H1 (cell line): ENCODE results near the gene SLC26A9. TPM values are rescaled to one million over a fixed set of nuclear protein-coding genes. Genes with fewer than 3 reads are reported as not detected.

Source experiments
- CTCF ChIA-PET: fragments of 300-600 bp; sonication (Branson Sonifier 250); formaldehyde crosslinking; loops from one replicate; lab custom pipeline; 2021; ENCODE audit not compliant: partially characterized antibody; lab: Charles Lee
- POLR2A ChIA-PET: fragments of 300-600 bp; sonication (Branson Sonifier 250); formaldehyde crosslinking; loops from one replicate; lab custom pipeline; 2021; ENCODE audit warnings: inconsistent platforms; ENCODE audit not compliant: partially characterized antibody; lab: Charles Lee
- DNase-seq, 2 experiments: peaks; one replicate each; pipeline versions ENCODE4 v3.0.0 to v3.0.0-alpha.2; 2010 to 2022; ENCODE audit warnings: low spot score in 2 of 2, low read depth in 1 of 2, mixed read lengths in 1 of 2
- FAIRE-seq: peaks from 2 replicates; lab custom pipeline; 2011; peaks lifted over from hg19 to GRCh38; lab: Jason Lieb, UNC
- H2AFZ ChIP-seq: 2 replicates; pipeline ENCODE4 v1.8.1; 2012; ENCODE audit warnings: low read length, inconsistent platforms
- H2AK5ac ChIP-seq: 2 replicates; pipeline ENCODE4 v1.6.1; 2013; ENCODE audit warnings: low read depth, low read length
- H2BK120ac ChIP-seq: replicated peaks from 2 replicates; pipeline ENCODE3; 2013; ENCODE audit warnings: low read depth, low read length, inconsistent platforms
- H2BK12ac ChIP-seq: 2 replicates; pipeline ENCODE4 v1.6.1; 2013; ENCODE audit warnings: low read depth, low read length
- H2BK15ac ChIP-seq: 2 replicates; pipeline ENCODE4 v1.6.1; 2013; ENCODE audit warnings: low read length
- H2BK20ac ChIP-seq: 2 replicates; pipeline ENCODE4 v1.6.1; 2013; ENCODE audit warnings: low read length
- H2BK5ac ChIP-seq: 2 replicates; pipeline ENCODE4 v1.6.1; 2013; ENCODE audit warnings: low read depth, low read length
- H3K14ac ChIP-seq: 2 replicates; pipeline ENCODE4 v1.6.1; 2013; ENCODE audit warnings: inconsistent platforms; ENCODE audit not compliant: insufficient read length
- H3K18ac ChIP-seq: 2 replicates; pipeline ENCODE4 v1.6.1; 2013; ENCODE audit warnings: low read length; ENCODE audit errors: extremely low read depth
- H3K23ac ChIP-seq: 2 replicates; pipeline ENCODE4 v1.6.1; 2013; ENCODE audit warnings: inconsistent platforms; ENCODE audit not compliant: insufficient read length
- H3K23me2 ChIP-seq: 2 replicates; pipeline ENCODE4 v1.6.1; 2013; ENCODE audit warnings: low read depth, low read length
- H3K27ac ChIP-seq: 2 replicates; pipeline ENCODE4 v1.6.1; 2011; ENCODE audit warnings: low read depth, low read length, inconsistent platforms
- H3K27me3 ChIP-seq, 4 experiments: replicated peaks in 1 of 4; 1 replicate in 1 of 4; 2 replicates in 3 of 4; pipeline versions ENCODE4 v1.6.1 to v1.8.1; 2011 to 2013; ENCODE audit warnings: low read length in 3 of 4, mild to moderate bottlenecking in 3 of 4, inconsistent platforms in 2 of 4, mixed read lengths in 2 of 4, moderate library complexity in 1 of 4; ENCODE audit not compliant: control insufficient read depth in 3 of 4, insufficient read depth in 3 of 4; ENCODE audit errors: extremely low read depth in 1 of 4
- H3K36me3 ChIP-seq, 4 experiments: 2 replicates each; pipeline versions ENCODE4 v1.6.1 to v1.8.1; 2011 to 2013; ENCODE audit warnings: mild to moderate bottlenecking in 4 of 4, low read length in 3 of 4, moderate library complexity in 2 of 4, control low read depth in 1 of 4, inconsistent platforms in 1 of 4; ENCODE audit not compliant: insufficient read depth in 4 of 4, control insufficient read depth in 2 of 4
- H3K4ac ChIP-seq: replicated peaks from 2 replicates; pipeline ENCODE3; 2013; ENCODE audit warnings: low read length, low read depth, mixed read lengths, inconsistent platforms; ENCODE audit not compliant: insufficient read length
- H3K4me1 ChIP-seq, 4 experiments: replicated peaks in 1 of 4; 1 replicate in 1 of 4; 2 replicates in 3 of 4; pipeline versions ENCODE4 v1.6.1 to v1.8.1; 2011 to 2013; ENCODE audit warnings: low read length in 3 of 4, inconsistent platforms in 2 of 4, mixed read lengths in 1 of 4; ENCODE audit not compliant: insufficient read depth in 4 of 4, control insufficient read depth in 3 of 4
- H3K4me2 ChIP-seq, 2 experiments: 2 replicates each; pipeline versions ENCODE4 v1.6.1 to v1.8.1; 2011 to 2013; ENCODE audit warnings: low read depth in 2 of 2, low read length in 2 of 2, control low read depth in 1 of 2, inconsistent platforms in 1 of 2, mild to moderate bottlenecking in 1 of 2; ENCODE audit not compliant: insufficient read depth in 1 of 2
- H3K4me3 ChIP-seq, 4 experiments: fragments of 200-600, 300-600 bp in 1 of 4; sonication (generic), shearing (Covaris generic), sonication (Bioruptor Twin) in 1 of 4; 2 replicates each; pipeline versions ENCODE4 v1.5.1 to v1.8.1; 2011 to 2016; ENCODE audit warnings: low read length in 4 of 4, low read depth in 3 of 4, control low read depth in 2 of 4, inconsistent platforms in 2 of 4, mild to moderate bottlenecking in 2 of 4, mixed read lengths in 1 of 4, moderate library complexity in 1 of 4; ENCODE audit not compliant: insufficient read depth in 2 of 4; ENCODE audit errors: extremely low read depth in 1 of 4
- H3K56ac ChIP-seq: replicated peaks from 2 replicates; pipeline ENCODE3; 2013; ENCODE audit warnings: low read depth, mild to moderate bottlenecking, mixed read lengths, low read length, inconsistent platforms; ENCODE audit not compliant: insufficient read length
- H3K79me1 ChIP-seq: 2 replicates; pipeline ENCODE4 v1.6.1; 2013; ENCODE audit warnings: low read depth, low read length, control low read depth
- H3K79me2 ChIP-seq, 2 experiments: 2 replicates each; pipeline versions ENCODE4 v1.6.1 to v1.8.1; 2012 to 2013; ENCODE audit warnings: low read length in 2 of 2, mild to moderate bottlenecking in 2 of 2, inconsistent platforms in 1 of 2; ENCODE audit not compliant: insufficient read depth in 2 of 2, control insufficient read depth in 1 of 2
- H3K9ac ChIP-seq, 4 experiments: replicated peaks in 1 of 4; 1 replicate in 1 of 4; 2 replicates in 3 of 4; pipeline versions ENCODE4 v1.6.1 to v1.8.1; 2011 to 2013; ENCODE audit warnings: low read depth in 3 of 4, low read length in 3 of 4, control low read depth in 2 of 4, mild to moderate bottlenecking in 2 of 4, moderate library complexity in 2 of 4, inconsistent platforms in 1 of 4; ENCODE audit errors: extremely low read depth in 1 of 4
- H3K9me3 ChIP-seq, 2 experiments: 2 replicates each; pipeline versions ENCODE4 v1.6.1 to v1.8.1; 2012 to 2013; ENCODE audit warnings: mild to moderate bottlenecking in 2 of 2, moderate library complexity in 2 of 2, control low read depth in 1 of 2, inconsistent platforms in 1 of 2, low read depth in 1 of 2, low read length in 1 of 2, mixed read lengths in 1 of 2; ENCODE audit not compliant: insufficient read depth in 2 of 2
- H4K20me1 ChIP-seq, 2 experiments: replicated peaks in 1 of 2; 2 replicates each; pipeline versions ENCODE3 to v1.8.1; 2011 to 2013; ENCODE audit warnings: inconsistent platforms in 2 of 2, low read length in 2 of 2, mild to moderate bottlenecking in 1 of 2; ENCODE audit not compliant: insufficient read depth in 2 of 2, control insufficient read depth in 1 of 2
- H4K5ac ChIP-seq: 2 replicates; pipeline ENCODE4 v1.6.1; 2013; ENCODE audit warnings: low read length, low read depth, mixed read lengths, inconsistent platforms; ENCODE audit not compliant: insufficient read length
- H4K8ac ChIP-seq: 2 replicates; pipeline ENCODE4 v1.8.0; 2013; ENCODE audit warnings: mild to moderate bottlenecking, moderate library complexity, low read length, inconsistent platforms; ENCODE audit not compliant: insufficient read depth; ENCODE audit errors: extremely low read depth
- H4K91ac ChIP-seq: replicated peaks from 2 replicates; pipeline ENCODE3; 2013; ENCODE audit warnings: low read length, mixed read lengths, inconsistent platforms; ENCODE audit not compliant: insufficient read length
- ATF2 ChIP-seq: IDR thresholded peaks from 2 replicates; pipeline ENCODE4 v1.6.1; 2012; ENCODE audit warnings: low read length, inconsistent platforms
- PHF8 ChIP-seq: fragments of 200-600 bp; sonication (generic); conservative IDR thresholded peaks from 2 replicates; pipeline ENCODE4 v1.7.1; 2012; ENCODE audit warnings: low read depth, mild to moderate bottlenecking, inconsistent platforms, low read length, moderate library complexity
- SIN3A ChIP-seq, 2 experiments: IDR thresholded peaks in 1 of 2; conservative IDR thresholded peaks in 1 of 2; 2 replicates each; pipeline ENCODE4 v1.6.1; 2011 to 2012; ENCODE audit warnings: low read length in 2 of 2, improper control_type of control experiment in 1 of 2, low read depth in 1 of 2, mild to moderate bottlenecking in 1 of 2
- SIX5 ChIP-seq: IDR thresholded peaks from 2 replicates; pipeline ENCODE4 v1.6.1; 2011; ENCODE audit warnings: mild to moderate bottlenecking, low read depth, low read length
- WGBS, 2 experiments: shearing (Covaris generic) in 1 of 2; methylation state at CpG; one replicate each; pipeline versions ENCODE4 v1.1.6 to v1.1.7; 2013 to 2015; ENCODE audit warnings: low lambda C conversion rate in 2 of 2, mixed read lengths in 2 of 2, inconsistent platforms in 1 of 2, low coverage in 1 of 2, missing lambda C conversion rate in 1 of 2; ENCODE audit not compliant: insufficient replicate concordance in 2 of 2, insufficient coverage in 1 of 2, insufficient read length in 1 of 2; ENCODE audit errors: extremely low coverage in 1 of 2, missing lambda C conversion rate in 1 of 2; 5-methylcytosine and 5-hydroxymethylcytosine counted together
- polyA plus RNA-seq, 7 experiments: library from polyadenylated mRNA; depleted of rRNA in 3 of 7; stranded (reverse) in 5 of 7; unstranded in 2 of 7; fragments of >200 nt in 5 of 7; fragments of 200-250 nt in 2 of 7; gene quantifications; 1 replicate in 5 of 7; 2 replicates in 1 of 7; 4 replicates in 1 of 7; pipeline versions ENCODE4 v1.2.1 to v1.2.3, GENCODE V29; 2011 to 2013; ENCODE audit warnings: missing spikeins in 2 of 7, mixed read lengths in 2 of 7
- total RNA-seq: library from RNA; stranded (reverse); fragmentation: NEBNext Ultra II Directional; extraction: Animal tissue kit (Norgen Biotek cat#: 25700); gene quantifications from 2 replicates; pipeline ENCODE4 v1.2.1, GENCODE V29; 2021

SLC26A9 gene
- total and polyA plus RNA-seq, 2 of the 8 experiments (the other 6 are each of a cell fraction or from before 2014, with no cell fraction given) = not detected

GRCh38 chr1:205980237-205980870, 37.1 kb upstream of the SLC26A9 start:
- H4K91ac ChIP-seq = no peak overlapping the region
- H3K18ac ChIP-seq = no peak overlapping the region
- H3K4ac ChIP-seq = no peak overlapping the region
- no peaks in the 10 kb centered on the region for H3K79me1 ChIP-seq
- H2AK5ac ChIP-seq = no peak overlapping the region
- H4K5ac ChIP-seq = no peak overlapping the region
- no peaks in the 10 kb centered on the region for H4K20me1 ChIP-seq
- DNase-seq = no peak
- H3K4me1 ChIP-seq = no peaks in the 10 kb centered on the region; a peak in 1 of 7 replicates
- H3K79me2 ChIP-seq = no peaks in the 10 kb centered on the region
- H3K56ac ChIP-seq = no peak overlapping the region
- ChIA-PET POLR2A (no interaction called here), CTCF (interaction anchor here (0.6 to 13.6 kb wide), 12 partner anchors 9 to 188 kb away, joined by 3 to 394 read pairs (median 4); no protein-coding TSS in a partner anchor)
- H3K27me3 ChIP-seq = no peaks in the 10 kb centered on the region
- no peak for FAIRE-seq
- H4K8ac ChIP-seq = no peak overlapping the region
- no peaks in the 10 kb centered on the region for H3K9me3 ChIP-seq
- H3K27ac ChIP-seq = no peak overlapping the region
- no peak overlapping the region for H3K14ac ChIP-seq
- no peak overlapping the region for H2AFZ ChIP-seq
- TF ChIP-seq PHF8 (no peak), SIX5 (no peak), ATF2 (no peak), SIN3A (conservative IDR thresholded peaks at IDR 0.05 in 1 of 2, IDR thresholded peaks at IDR 0.05 in 1 of 2; ENCODE audit: low read depth in 1 of 2, low read length in 2 of 2) (no peak)
- no peak overlapping the region for H2BK5ac ChIP-seq
- H2BK15ac ChIP-seq = no peak overlapping the region
- H3K23me2 ChIP-seq = no peaks in the 10 kb centered on the region
- no peaks in the 10 kb centered on the region for H3K36me3 ChIP-seq
- H3K23ac ChIP-seq = no peak overlapping the region
- H2BK120ac ChIP-seq = no peak overlapping the region
- 93% methylated on average over 3 of the region's 3 CpGs; no CpG with 5 or more reads in 1 of the 2 experiments for WGBS, 2 experiments
- H3K4me2 ChIP-seq = no peak overlapping the region
- H2BK12ac ChIP-seq = no peak overlapping the region
- H3K4me3 ChIP-seq = no peak overlapping the region
- H3K9ac ChIP-seq = no peak overlapping the region
- no peak overlapping the region for H2BK20ac ChIP-seq
